Dermis microvascular lymphatic vessel endothelial cell (primary cell): ENCODE measurements around the gene CEP295NL. TPM values are rescaled to one million over a fixed set of nuclear protein-coding genes. Genes with fewer than 3 reads are reported as not detected.
A peak's percentile ranks its signal among the peaks of the same experiment; 100 is the strongest.
"Not testable (repeated sequence)": the region's sequence is repeated elsewhere in the genome, so short reads cannot be mapped to it uniquely, and the experiment has no call there.

Experiments used
- DNase-seq, 2 donors: peaks; one replicate each; pipeline versions ENCODE4 v3.0.0 to v3.0.0-alpha.2; 2010; ENCODE audit warnings: low read depth in 2 of 2
- total RNA-seq: library from RNA; depleted of rRNA; stranded (reverse); fragments of >200 nt; gene quantifications from 2 replicates; pipeline ENCODE4 v1.2.1, GENCODE V29; 2014

CEP295NL gene
- total RNA-seq, 1 donor from 2014 or later = 0.64 TPM

DNA sequence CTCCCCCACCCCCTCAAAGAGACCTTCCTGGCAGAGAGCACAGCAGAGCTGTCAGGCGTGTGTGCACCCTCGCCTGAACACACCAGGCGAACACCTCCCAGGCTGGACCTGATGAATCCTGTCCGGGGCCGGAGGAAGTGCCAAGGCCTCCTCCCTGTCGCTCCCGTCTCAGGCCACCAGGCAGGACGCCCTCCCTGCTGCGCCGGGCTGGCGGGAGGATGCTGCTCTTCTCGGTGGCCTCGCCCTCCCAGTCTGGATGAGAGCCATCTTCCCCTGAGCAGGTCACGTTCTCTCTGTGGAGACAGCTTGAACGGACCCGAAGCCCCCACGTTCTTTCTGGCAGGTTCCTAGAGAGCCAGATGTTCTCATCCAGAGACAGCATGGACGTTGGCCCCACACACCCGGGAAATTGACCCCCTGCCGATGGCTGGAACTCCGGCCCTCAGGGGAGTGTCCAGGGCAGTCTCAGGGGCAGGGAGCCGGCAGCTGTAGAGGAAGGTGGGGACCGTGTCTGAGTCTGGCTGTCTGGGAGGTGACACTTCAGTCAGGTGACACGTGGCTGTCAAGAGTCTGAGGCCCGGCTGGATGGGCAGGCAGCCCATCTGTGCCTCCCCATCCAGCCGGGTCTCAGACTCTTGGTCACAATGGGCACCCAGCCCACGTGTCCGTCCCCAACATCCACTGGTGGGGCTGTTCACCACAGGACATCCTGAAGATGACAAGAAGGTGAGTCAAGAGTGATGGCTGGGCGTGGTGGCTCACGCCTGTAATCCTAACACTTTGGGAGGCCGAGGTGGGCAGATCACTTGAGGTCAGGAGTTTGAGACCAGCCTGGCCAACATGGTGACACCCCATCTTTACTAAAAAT, 27.1 kb upstream of the CEP295NL start:
- no peak for DNase-seq

GRCh38 chr17:78925662-78926555, 22.9 kb upstream of the CEP295NL start:
- DNase-seq = peak; percentile 78 to 91

DNA sequence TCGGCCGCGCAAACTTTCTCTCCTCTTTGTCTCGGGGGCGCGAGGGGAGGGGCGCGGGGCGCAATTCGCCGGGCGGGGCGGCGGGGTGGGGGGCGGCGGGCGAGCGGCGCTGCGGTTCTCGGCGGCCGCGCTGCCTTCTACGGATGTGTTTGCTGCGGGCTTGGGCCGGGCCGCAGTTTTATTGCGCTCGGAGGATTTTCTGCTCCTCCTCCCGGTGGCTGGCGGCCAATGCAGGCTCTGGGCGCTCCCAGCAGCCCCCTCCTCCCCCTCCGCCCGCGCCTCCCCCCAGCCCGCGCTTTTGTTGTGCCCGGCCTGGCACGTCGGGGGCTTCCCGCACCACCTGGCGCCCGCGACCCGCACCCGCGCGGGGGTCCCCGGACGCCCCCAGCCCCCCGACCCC, 22.2 kb upstream of the CEP295NL start, which contains the start of gene TIMP2:
Gene TIMP2 (minus strand): TSS at position 154 of the 400 bp plus-strand sequence. CDS start 299 bp downstream, outside the sequence.
- peak; percentile 73 to 91 for DNase-seq

DNA sequence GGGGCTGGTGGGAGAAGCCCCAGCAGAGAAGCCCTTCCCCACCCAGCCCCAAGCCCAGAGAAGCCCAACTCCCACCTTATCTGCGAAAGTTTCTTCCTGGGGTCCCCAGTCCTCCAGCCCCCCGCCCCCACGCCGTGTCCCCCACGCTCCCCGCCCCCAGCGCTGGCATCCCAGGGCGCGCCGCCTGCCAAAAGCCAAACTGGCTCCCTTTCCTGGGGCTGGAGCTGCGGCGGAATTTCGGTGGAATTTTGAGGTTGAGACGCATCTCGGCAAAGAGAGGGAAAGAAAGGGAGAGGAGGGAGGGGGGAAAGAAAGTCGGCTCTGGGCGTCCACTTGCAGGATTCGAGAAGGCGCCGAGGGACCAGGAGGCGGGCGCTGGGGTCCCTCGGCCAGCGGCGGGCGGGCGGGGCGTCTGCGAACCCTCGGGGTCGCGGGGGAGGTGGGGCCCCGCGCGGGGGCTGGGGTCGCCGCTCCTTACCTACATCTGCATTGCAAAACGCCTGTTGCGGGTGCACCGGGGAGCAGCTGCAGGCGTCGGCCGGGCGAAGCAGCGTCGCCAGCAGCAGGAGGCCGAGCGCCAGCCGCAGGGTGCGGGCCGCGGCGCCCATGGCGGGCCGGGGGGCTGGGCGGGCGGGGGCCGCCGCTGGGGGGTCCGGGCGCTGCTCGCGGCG, 21.6 kb upstream of the CEP295NL start:
- no peak for DNase-seq

- no peak for DNase-seq
Measured at GRCh38 chr17:78923660-78924453, 20.9 kb upstream of the CEP295NL start.

GRCh38 chr17:78922816-78923498, 20.0 kb upstream of the CEP295NL start:
- DNase-seq = no peak

DNA sequence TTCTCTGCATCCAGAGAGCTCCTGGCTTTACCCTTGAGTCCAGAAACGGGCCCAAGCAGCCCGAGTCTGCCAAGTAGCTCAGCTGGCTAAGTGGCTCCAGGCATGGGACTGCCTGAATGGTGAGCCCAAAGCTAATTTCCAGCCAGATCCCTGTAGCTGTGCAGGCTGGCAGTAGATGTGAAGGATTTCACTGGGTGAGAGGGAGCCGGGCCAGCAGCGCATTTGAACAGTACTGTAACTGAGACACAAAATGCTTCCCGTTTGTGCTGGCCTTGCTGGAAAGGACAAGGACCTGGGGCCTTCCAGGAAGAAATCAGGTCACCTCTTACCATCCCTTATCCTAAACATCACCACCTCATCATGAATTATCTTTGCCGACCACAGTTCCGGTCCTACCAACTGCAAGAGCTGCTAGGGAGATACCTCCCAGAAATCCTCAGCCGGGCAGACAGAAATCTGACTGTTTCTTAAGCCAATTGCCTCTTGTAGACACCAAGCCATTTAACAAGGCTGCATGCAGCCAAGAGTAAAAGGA, 18.5 kb upstream of the CEP295NL start:
- DNase-seq = no peak

DNA sequence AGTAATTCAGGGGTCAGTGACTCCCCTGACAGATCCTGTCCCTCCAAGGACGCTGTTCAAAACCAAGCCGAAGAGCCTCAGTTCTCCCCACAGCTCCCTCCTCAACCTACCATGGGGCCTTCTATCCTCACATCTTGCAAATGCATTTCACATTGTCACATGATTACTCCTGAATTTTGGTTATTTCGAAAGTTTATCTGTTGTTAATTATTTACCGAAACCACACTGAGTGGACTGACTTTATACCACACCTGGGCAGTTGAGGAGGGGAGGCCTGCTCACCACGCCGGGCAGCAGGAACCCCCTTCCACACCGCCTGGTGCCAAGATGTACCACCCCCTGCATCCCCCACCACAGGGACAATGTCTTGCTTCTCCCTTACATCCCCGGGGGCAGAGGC, 17.5 kb upstream of the CEP295NL start:
- DNase-seq = no peak

DNA sequence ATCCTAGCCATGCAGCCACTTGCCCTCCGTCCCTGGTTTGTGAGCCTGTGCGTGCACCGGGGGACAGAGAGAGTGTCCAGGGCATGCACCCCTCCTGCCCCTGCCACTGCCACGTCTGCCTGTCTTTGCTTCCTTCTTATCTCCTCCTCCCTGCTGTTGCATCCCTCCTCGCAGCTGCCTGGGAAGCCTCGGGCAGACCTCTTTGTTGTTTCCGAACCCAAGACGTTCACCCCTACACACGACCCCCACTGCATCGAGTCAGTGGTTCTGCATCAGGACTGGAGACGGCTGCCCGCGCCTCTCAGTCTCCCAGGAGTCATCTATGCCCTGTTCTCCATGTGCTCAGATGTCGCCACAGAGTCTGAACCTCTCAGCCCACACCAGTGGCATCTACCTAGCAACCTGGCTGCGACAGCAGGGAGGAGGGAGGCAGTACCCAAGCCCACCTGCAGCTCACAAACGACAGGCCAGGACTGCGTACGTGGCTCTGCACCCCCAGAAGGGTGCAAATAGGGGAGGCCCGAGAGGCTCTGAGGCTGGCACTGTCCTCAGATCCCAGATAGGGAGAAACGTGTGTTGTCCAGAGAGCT, 17.0 kb upstream of the CEP295NL start:
- no peak for DNase-seq

- no peak for DNase-seq
Measured at GRCh38 chr17:78918979-78919378, 16.0 kb upstream of the CEP295NL start.

DNA sequence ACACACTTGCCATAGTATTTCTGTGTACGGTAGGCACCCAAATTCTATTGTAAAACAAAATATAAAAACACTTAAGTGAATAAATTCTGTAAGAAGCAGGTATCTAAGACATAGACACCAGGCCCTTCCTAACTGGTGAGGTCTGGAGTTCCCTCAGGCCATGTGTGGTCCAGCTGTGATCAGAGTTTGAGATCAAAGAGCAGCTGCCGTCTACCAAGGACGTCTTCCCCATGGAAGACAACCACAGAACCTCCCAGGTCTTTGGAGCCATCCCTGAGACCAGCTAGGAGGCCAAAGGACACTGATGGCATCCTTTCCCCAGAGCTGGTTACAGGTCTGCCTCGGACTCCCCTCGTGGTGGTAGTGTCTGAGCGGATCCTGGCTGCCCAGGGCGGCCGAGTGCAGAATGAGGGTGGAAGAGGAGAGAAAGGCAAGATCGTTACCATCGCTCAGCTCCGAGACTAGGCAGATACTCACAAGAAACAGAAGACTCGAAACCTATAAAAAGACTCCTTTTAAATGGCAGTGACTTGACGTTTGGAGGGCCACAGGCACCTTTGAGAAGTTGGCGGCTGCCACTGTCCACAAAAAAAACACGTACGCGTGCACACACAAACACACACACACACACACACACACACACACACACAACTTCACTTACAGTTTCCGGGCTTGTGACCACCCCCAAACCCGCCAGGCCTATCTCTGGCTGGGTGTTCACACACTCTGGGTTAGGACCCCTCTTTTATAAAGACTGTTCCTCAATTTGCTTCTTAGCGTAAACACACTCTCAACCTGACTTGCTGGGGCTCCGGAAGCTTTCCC, 14.7 kb upstream of the CEP295NL start:
- no peak for DNase-seq

DNA sequence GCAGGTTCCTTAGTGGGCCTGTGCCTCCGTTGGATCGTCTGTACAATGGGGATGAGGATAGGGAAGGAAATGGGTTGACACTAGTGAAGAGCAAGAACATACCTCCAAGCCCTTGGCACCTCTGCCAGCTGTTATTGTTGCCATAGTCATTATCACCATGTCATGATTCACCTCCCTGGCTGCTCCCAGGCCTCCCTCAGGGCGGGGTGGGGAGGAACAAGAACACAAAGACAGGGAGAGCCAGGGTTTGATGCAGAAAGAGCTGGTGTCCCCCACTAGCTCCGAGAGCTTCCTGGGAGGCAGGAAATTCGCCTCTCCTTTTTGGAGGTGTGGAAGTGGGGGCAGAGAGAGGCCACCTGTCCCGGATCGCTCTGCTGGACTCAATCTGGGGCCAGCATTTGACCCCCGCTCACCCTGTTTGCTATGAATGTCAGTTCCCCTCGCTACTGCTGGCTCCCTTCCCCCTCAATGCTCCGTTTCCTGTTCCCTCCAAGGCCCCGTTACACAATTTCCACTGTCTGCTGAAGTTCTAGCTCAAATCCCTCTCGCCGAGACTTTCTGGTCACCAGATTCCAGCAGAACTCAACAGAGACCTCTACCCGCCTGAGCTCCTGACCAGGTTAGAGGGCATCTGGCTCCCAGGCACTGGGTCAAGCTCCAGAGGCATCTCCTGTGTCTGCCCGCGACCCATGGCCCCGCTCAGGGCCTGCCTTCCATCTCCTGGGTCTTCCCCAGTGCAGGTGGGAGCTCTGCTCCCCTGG, 13.1 kb upstream of the CEP295NL start:
- DNase-seq = peak; percentile 49 to 77

GRCh38 chr17:78913115-78913514, 10.1 kb upstream of the CEP295NL start:
- DNase-seq = no peak

GRCh38 chr17:78912082-78912481, 9.1 kb upstream of the CEP295NL start:
- DNase-seq = no peak

- not testable (repeated sequence) for DNase-seq
Measured at GRCh38 chr17:78911543-78911942, 8.5 kb upstream of the CEP295NL start.

DNA sequence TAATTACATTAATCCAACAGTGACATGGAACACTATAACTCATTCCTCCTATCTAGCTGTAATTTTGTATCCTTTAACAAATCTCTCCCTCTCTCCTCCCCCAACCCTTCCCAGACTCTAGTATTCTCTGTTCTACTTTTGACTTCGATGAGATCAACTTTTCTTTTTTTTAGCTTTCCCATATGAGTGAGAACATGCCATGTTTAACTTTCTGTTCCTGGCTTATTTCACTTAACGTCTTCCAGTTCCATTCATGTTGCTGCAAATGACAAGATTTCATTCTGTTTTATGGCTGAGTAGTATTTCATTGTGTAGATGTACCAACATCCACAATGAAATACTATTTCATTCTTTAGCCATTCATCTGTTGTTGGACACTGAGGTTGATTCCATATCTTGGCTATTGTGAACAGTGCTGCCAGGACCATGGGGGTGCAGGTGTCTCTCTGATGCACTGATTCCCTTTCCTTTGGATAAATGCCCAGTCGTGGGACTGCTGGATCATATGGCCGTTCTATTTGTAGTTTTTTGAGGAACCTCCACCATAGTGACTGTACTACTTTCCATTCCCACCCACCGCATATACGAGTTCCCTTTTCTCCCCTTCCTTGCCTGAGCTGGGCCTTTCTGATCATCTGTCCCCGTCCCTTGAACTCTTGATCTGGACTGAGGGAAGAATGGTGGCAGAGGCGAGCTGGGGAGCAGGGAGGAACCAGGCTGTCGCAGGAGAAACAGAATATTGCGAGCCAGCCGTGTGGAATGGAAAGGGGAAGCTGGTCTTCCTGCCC, 7.7 kb upstream of the CEP295NL start:
- peak in 1 of 2 donors; percentile 51 for DNase-seq

GRCh38 chr17:78908426-78908825, 5.4 kb upstream of the CEP295NL start:
- DNase-seq = no peak
